ENCODE results near the gene RHOBTB1. TPM values are rescaled to one million over a fixed set of nuclear protein-coding genes. Genes with fewer than 3 reads are reported as not detected.
A peak's percentile ranks its signal among the peaks of the same experiment; 100 is the strongest.
"Not testable (repeated sequence)": the region's sequence is repeated elsewhere in the genome, so short reads cannot be mapped to it uniquely, and the experiment has no call there.

The RHOBTB1 gene
- total RNA-seq, 2 experiments from 2014 or later = 0.04 to 0.21 TPM

- Mint-ChIP-seq H3K27me3 (peaks cover 15% of the 10 kb centered on the region), H3K36me3 (ENCODE audit: low read depth) (no peaks in the 10 kb centered on the region), H3K4me3 (no peak overlapping the region), H3K4me1 (peaks cover 25% of the 10 kb centered on the region), H3K9me3 (ENCODE audit: low read depth) (no peaks in the 10 kb centered on the region), H3K27ac (no peak overlapping the region)
- CTCF ChIA-PET = no interaction called here
- ATAC-seq (no peak), DNase-seq (no peak)
- intact Hi-C loops (cut with DNase I, micrococcal nuclease) = no loop called here
- POLR2A ChIA-PET = no interaction called here
Observed at GRCh38 chr10:60975716-60976115, 31.7 kb upstream of the RHOBTB1 start.

- Mint-ChIP-seq H3K36me3 (ENCODE audit: low read depth) (no peaks in the 10 kb centered on the region), H3K4me3 (peak overlapping the region; percentile 10), H3K27ac (peak overlapping the region; percentile 74), H3K27me3 (peaks cover 13% of the 10 kb centered on the region), H3K9me3 (ENCODE audit: low read depth) (no peaks in the 10 kb centered on the region), H3K4me1 (peaks cover 23% of the 10 kb centered on the region)
- POLR2A ChIA-PET = no interaction called here
- ATAC-seq = peak; percentile 98
- CTCF ChIA-PET = interaction anchor here (0.8 kb wide), 1 partner anchor 496 kb away, joined by 4 read pairs; no protein-coding TSS in a partner anchor
- DNase-seq = no peak
- intact Hi-C loops (cut with DNase I, micrococcal nuclease) = loop anchor here in 1 of 2 experiments (5.0 kb wide), 1 partner anchor 1208 kb away; no protein-coding TSS in a partner anchor
Observed at GRCh38 chr10:60974463-60975149, 30.6 kb upstream of the RHOBTB1 start.

GRCh38 chr10:60973086-60973485 is 29.1 kb upstream of the RHOBTB1 start:
- ATAC-seq = no peak
- no peak overlapping the region for H3K4me3 Mint-ChIP-seq

GRCh38 chr10:60972181-60972580 is 28.2 kb upstream of the RHOBTB1 start:
- POLR2A ChIA-PET; H3K4me3 Mint-ChIP-seq; H3K36me3 Mint-ChIP-seq (ENCODE audit: low read depth); CTCF ChIA-PET; H3K9me3 Mint-ChIP-seq (ENCODE audit: low read depth); DNase-seq; H3K27ac Mint-ChIP-seq; ATAC-seq: not testable (repeated sequence)
- intact Hi-C loops (cut with DNase I, micrococcal nuclease) = loop anchor here in 1 of 2 experiments (5.0 kb wide), 1 partner anchor 1210 kb away; no protein-coding TSS in a partner anchor
- Mint-ChIP-seq H3K4me1 (peaks cover 39% of the 10 kb centered on the region), H3K27me3 (peaks cover 14% of the 10 kb centered on the region)

More at GRCh38 chr10:60973086-60973485, 29.1 kb upstream of the RHOBTB1 start:
- no peak overlapping the region for H3K27ac Mint-ChIP-seq
- intact Hi-C loops (cut with DNase I, micrococcal nuclease) = loop anchor here in 1 of 2 experiments (5.0 kb wide), 1 partner anchor 1209 kb away; no protein-coding TSS in a partner anchor
- DNase-seq = no peak
- ChIA-PET CTCF (no interaction called here), POLR2A (no interaction called here)
- peaks cover 17% of the 10 kb centered on the region for H3K27me3 Mint-ChIP-seq
- H3K9me3 Mint-ChIP-seq (ENCODE audit: low read depth) = no peaks in the 10 kb centered on the region
- H3K36me3 Mint-ChIP-seq (ENCODE audit: low read depth) = no peaks in the 10 kb centered on the region
- H3K4me1 Mint-ChIP-seq = peaks cover 30% of the 10 kb centered on the region

- CTCF ChIA-PET = interaction anchor here (1.0 to 1.5 kb wide), 3 partner anchors 19 to 313 kb away, joined by 3 to 4 read pairs (median 3); no protein-coding TSS in a partner anchor
- H3K27me3 Mint-ChIP-seq = peaks cover 13% of the 10 kb centered on the region
- no peak overlapping the region for H3K4me3 Mint-ChIP-seq
- DNase-seq = no peak
- H3K27ac Mint-ChIP-seq = no peak overlapping the region
- no peaks in the 10 kb centered on the region for H3K9me3 Mint-ChIP-seq (ENCODE audit: low read depth)
- POLR2A ChIA-PET = no interaction called here
- H3K36me3 Mint-ChIP-seq (ENCODE audit: low read depth) = no peaks in the 10 kb centered on the region
- no peak for ATAC-seq
- intact Hi-C loops (cut with DNase I, micrococcal nuclease) = loop anchor here in 1 of 2 experiments (5.0 kb wide), 1 partner anchor 1212 kb away; no protein-coding TSS in a partner anchor
- H3K4me1 Mint-ChIP-seq = peaks cover 38% of the 10 kb centered on the region
Observed at GRCh38 chr10:60970526-60970925, 26.5 kb upstream of the RHOBTB1 start.

GRCh38 chr10:60968504-60968903 is 24.5 kb upstream of the RHOBTB1 start:
- no peaks in the 10 kb centered on the region for H3K36me3 Mint-ChIP-seq (ENCODE audit: low read depth)
- peaks cover 31% of the 10 kb centered on the region for H3K4me1 Mint-ChIP-seq
- H3K27ac Mint-ChIP-seq = peak overlapping the region; percentile 59
- DNase-seq = peak; percentile 13
- intact Hi-C loops (cut with DNase I, micrococcal nuclease) = loop anchor here (5.0 to 10.0 kb wide), 2 partner anchors 314 to 864 kb away; no protein-coding TSS in a partner anchor
- ATAC-seq = peak; percentile 56
- no peaks in the 10 kb centered on the region for H3K9me3 Mint-ChIP-seq (ENCODE audit: low read depth)
- POLR2A ChIA-PET = no interaction called here
- H3K4me3 Mint-ChIP-seq = no peak overlapping the region
- CTCF ChIA-PET = interaction anchor here (1.0 to 2.0 kb wide), 3 partner anchors 10 to 74 kb away, joined by 3 to 6 read pairs (median 4); no protein-coding TSS in a partner anchor
- peaks cover 14% of the 10 kb centered on the region for H3K27me3 Mint-ChIP-seq

- ATAC-seq (peak; percentile 44), DNase-seq (peak; percentile 62)
- Mint-ChIP-seq H3K27me3 (peaks cover 14% of the 10 kb centered on the region), H3K4me3 (no peak overlapping the region), H3K27ac (peak overlapping the region; percentile 59), H3K4me1 (peaks cover 32% of the 10 kb centered on the region), H3K36me3 (ENCODE audit: low read depth) (no peaks in the 10 kb centered on the region), H3K9me3 (ENCODE audit: low read depth) (no peaks in the 10 kb centered on the region)
- intact Hi-C loops (cut with DNase I, micrococcal nuclease) = loop anchor here (5.0 to 10.0 kb wide), 2 partner anchors 314 to 863 kb away; no protein-coding TSS in a partner anchor
- ChIA-PET CTCF (interaction anchor here (0.6 to 2.0 kb wide), 2 partner anchors 10 to 329 kb away, joined by 3 to 6 read pairs; no protein-coding TSS in a partner anchor), POLR2A (no interaction called here)
Observed at GRCh38 chr10:60967854-60968484, 24.0 kb upstream of the RHOBTB1 start.

- DNase-seq (no peak), ATAC-seq (no peak)
- intact Hi-C loops (cut with DNase I, micrococcal nuclease) = loop anchor here (5.0 to 10.0 kb wide), 2 partner anchors 315 to 862 kb away; no protein-coding TSS in a partner anchor
- Mint-ChIP-seq H3K4me1 (peaks cover 32% of the 10 kb centered on the region), H3K27ac (peak overlapping the region; percentile 28), H3K27me3 (peaks cover 14% of the 10 kb centered on the region), H3K36me3 (ENCODE audit: low read depth) (no peaks in the 10 kb centered on the region), H3K9me3 (ENCODE audit: low read depth) (no peaks in the 10 kb centered on the region), H3K4me3 (no peak overlapping the region)
- ChIA-PET CTCF (interaction anchor here (0.6 to 2.0 kb wide), 3 partner anchors 11 to 330 kb away, joined by 3 to 6 read pairs (median 3); no protein-coding TSS in a partner anchor), POLR2A (no interaction called here)
Observed at GRCh38 chr10:60967260-60967659, 23.3 kb upstream of the RHOBTB1 start.

- no peaks in the 10 kb centered on the region for H3K36me3 Mint-ChIP-seq (ENCODE audit: low read depth)
- no peak for ATAC-seq
- intact Hi-C loops (cut with DNase I, micrococcal nuclease) = loop anchor here (5.0 to 10.0 kb wide), 2 partner anchors 317 to 861 kb away; no protein-coding TSS in a partner anchor
- CTCF ChIA-PET = interaction anchor here (0.6 to 1.7 kb wide), 5 partner anchors 36 to 706 kb away, joined by 3 to 7 read pairs (median 3); no protein-coding TSS in a partner anchor
- H3K27me3 Mint-ChIP-seq = peaks cover 11% of the 10 kb centered on the region
- H3K4me1 Mint-ChIP-seq = peaks cover 32% of the 10 kb centered on the region
- no peak for DNase-seq
- H3K9me3 Mint-ChIP-seq (ENCODE audit: low read depth) = no peaks in the 10 kb centered on the region
- POLR2A ChIA-PET = no interaction called here
- no peak overlapping the region for H3K27ac Mint-ChIP-seq
- H3K4me3 Mint-ChIP-seq = no peak overlapping the region
Observed at GRCh38 chr10:60965696-60966095, 21.7 kb upstream of the RHOBTB1 start.

GRCh38 chr10:60964257-60965235 is 20.6 kb upstream of the RHOBTB1 start:
- ATAC-seq = peak; percentile 69
- H3K4me3 Mint-ChIP-seq = no peak overlapping the region
- H3K9me3 Mint-ChIP-seq (ENCODE audit: low read depth) = no peaks in the 10 kb centered on the region
- peaks cover 11% of the 10 kb centered on the region for H3K27me3 Mint-ChIP-seq
- ChIA-PET CTCF (interaction anchor here (0.6 to 1.7 kb wide), 7 partner anchors 11 to 575 kb away, joined by 3 to 7 read pairs (median 3); no protein-coding TSS in a partner anchor), POLR2A (no interaction called here)
- H3K27ac Mint-ChIP-seq = no peak overlapping the region
- H3K36me3 Mint-ChIP-seq (ENCODE audit: low read depth) = no peaks in the 10 kb centered on the region
- peak; percentile 70 for DNase-seq
- H3K4me1 Mint-ChIP-seq = peaks cover 32% of the 10 kb centered on the region
- intact Hi-C loops (cut with DNase I, micrococcal nuclease) = loop anchor here (1.0 to 10.0 kb wide), 4 partner anchors 81 to 860 kb away; no protein-coding TSS in a partner anchor

Measured in activated CD4-positive, alpha-beta T cell treated with anti-CD3 and anti-CD28 coated beads for 36 hours (primary cell).